GM12878 (cell line): ENCODE results near the gene RAD18. TPM values are rescaled to one million over a fixed set of nuclear protein-coding genes. Genes with fewer than 3 reads are reported as not detected.

Source experiments
- ATAC-seq: fragments of 200-7000 bp; cut with Tn5 transposase; 3 replicates; pipeline ENCODE4 v1.9.1; 2020; ENCODE audit warnings: mild to moderate bottlenecking, moderate library complexity
- BruUV-seq: library from RNA; stranded (reverse); fragments of 400-500 nt; replicated peaks from 2 replicates; lab custom pipeline; 2021; lab: Mats Ljungman, UMichigan
- CTCF ChIA-PET: fragments of 300-600 bp; sonication (Branson Sonifier 250); formaldehyde crosslinking; extraction: SDS; loops from one replicate; lab custom pipeline; 2021; ENCODE audit warnings: inconsistent platforms; lab: Yijun Ruan, JAX
- POLR2A ChIA-PET: fragments of 350-600 bp; formaldehyde crosslinking; extraction: SDS; loops from one replicate; lab custom pipeline; 2021; ENCODE audit warnings: inconsistent platforms; lab: Charles Lee
- RAD21 ChIA-PET: fragments of 300-600 bp; sonication (Branson Sonifier 250); formaldehyde crosslinking; loops from one replicate; lab custom pipeline; 2023; ENCODE audit warnings: antibody characterized with exemption; ENCODE audit not compliant: unreplicated experiment; lab: Charles Lee
- SMC1A ChIA-PET: fragments of 300-600 bp; sonication (Branson Sonifier 250); formaldehyde crosslinking; loops from one replicate; lab custom pipeline; 2023; ENCODE audit not compliant: unreplicated experiment, uncharacterized antibody; lab: Charles Lee
- DNase-seq: peaks from one replicate; pipeline ENCODE4 v3.0.0-alpha.2; 2011; ENCODE audit warnings: low read depth, low spot score
- FAIRE-seq: peaks from 3 replicates; lab custom pipeline; 2011; peaks lifted over from hg19 to GRCh38; lab: Jason Lieb, UNC
- H2AFZ ChIP-seq: 2 replicates; pipeline ENCODE4 v1.6.0; 2011; ENCODE audit warnings: low read depth, low read length, control low read depth; ENCODE audit not compliant: control insufficient read depth
- H3K27ac ChIP-seq: 2 replicates; pipeline ENCODE4 v1.5.1; 2011; ENCODE audit warnings: control low read depth; ENCODE audit not compliant: control insufficient read depth, insufficient read depth
- H3K27me3 ChIP-seq, 2 experiments: replicated peaks in 1 of 2; 2 replicates each; pipeline versions ENCODE4 v1.6.0 to v1.6.1; 2011; ENCODE audit warnings: low read length in 1 of 2; ENCODE audit not compliant: control insufficient read depth in 2 of 2, insufficient read depth in 2 of 2
- H3K36me3 ChIP-seq, 2 experiments: 2 replicates each; pipeline ENCODE4 v1.5.1; 2011; ENCODE audit warnings: low read length in 1 of 2; ENCODE audit not compliant: control insufficient read depth in 2 of 2, insufficient read depth in 2 of 2
- H3K4me1 ChIP-seq: 2 replicates; pipeline ENCODE4 v1.6.1; 2011; ENCODE audit warnings: mild to moderate bottlenecking, low read length, moderate library complexity, mixed read lengths; ENCODE audit not compliant: control insufficient read depth, insufficient read depth
- H3K4me2 ChIP-seq: 2 replicates; pipeline ENCODE4 v1.6.0; 2011; ENCODE audit warnings: control low read depth; ENCODE audit not compliant: control insufficient read depth, insufficient read depth
- H3K4me3 ChIP-seq: fragments of 200-600 bp; sonication (generic); 2 replicates; pipeline ENCODE4 v1.5.1; 2016
- H3K79me2 ChIP-seq: 2 replicates; pipeline ENCODE4 v1.6.0; 2011; ENCODE audit warnings: low read length; ENCODE audit not compliant: control insufficient read depth, insufficient read depth
- H3K9ac ChIP-seq: 2 replicates; pipeline ENCODE4 v1.8.0; 2011; ENCODE audit warnings: low read length, control low read depth, mixed read lengths; ENCODE audit not compliant: control insufficient read depth, insufficient read depth
- H3K9me3 ChIP-seq: replicated peaks from 3 replicates; pipeline ENCODE4 v1.5.1; 2011; ENCODE audit warnings: mild to moderate bottlenecking, low read length; ENCODE audit not compliant: control insufficient read depth, insufficient read depth
- H4K20me1 ChIP-seq: 2 replicates; pipeline ENCODE4 v1.6.0; 2011; ENCODE audit not compliant: control insufficient read depth, insufficient read depth
- FOS ChIP-seq: IDR thresholded peaks from 3 replicates; pipeline ENCODE4 v1.6.1; 2011; ENCODE audit warnings: borderline replicate concordance; ENCODE audit not compliant: insufficient read length; ENCODE audit errors: extremely low read depth
- RELA ChIP-seq: fragments of 450-650 bp; IDR thresholded peaks from 2 replicates; pipeline ENCODE4 v1.8.0; 2014; ENCODE audit warnings: borderline replicate concordance; ENCODE audit not compliant: partially characterized antibody
- SUZ12 ChIP-seq: fragments of 200-600 bp; sonication (generic); IDR thresholded peaks from one replicate; pipeline ENCODE4 v1.6.1; 2018; ENCODE audit warnings: antibody characterized with exemption, mild to moderate bottlenecking; ENCODE audit not compliant: unreplicated experiment
- TAF1 ChIP-seq: IDR thresholded peaks from 2 replicates; pipeline ENCODE4 v1.6.1; 2011; ENCODE audit warnings: mild to moderate bottlenecking, low read depth, low read length, borderline replicate concordance
- TARDBP ChIP-seq: IDR thresholded peaks from 2 replicates; pipeline ENCODE4 v1.6.1; 2016; ENCODE audit warnings: borderline replicate concordance
- TCF3 ChIP-seq: IDR thresholded peaks from 2 replicates; pipeline ENCODE4 v1.6.1; 2012; ENCODE audit warnings: low read depth, mild to moderate bottlenecking, low read length, borderline replicate concordance; ENCODE audit not compliant: insufficient read depth
- TCF7 ChIP-seq: IDR thresholded peaks from 2 replicates; pipeline ENCODE4 v1.6.1; 2014; ENCODE audit warnings: antibody characterized with exemption, borderline replicate concordance
- ZNF274 ChIP-seq: IDR thresholded peaks from one replicate; pipeline ENCODE4 v1.8.0; 2011; ENCODE audit not compliant: insufficient read length, insufficient read depth
- WGBS: methylation state at CpG from one replicate; pipeline ENCODE4 v1.1.6; 2016; ENCODE audit warnings: low lambda C conversion rate; ENCODE audit not compliant: insufficient replicate concordance, insufficient coverage; ENCODE audit errors: missing lambda C conversion rate; 5-methylcytosine and 5-hydroxymethylcytosine counted together
- in situ Hi-C: fragments of 300-500 bp; cut with MboI; formaldehyde crosslinking; loops from 9 replicates; pipeline ENCODE4 v1.14.3; 2018; ENCODE audit warnings: mixed read lengths
- intact Hi-C: fragments of 100-400 bp; cut with micrococcal nuclease; formaldehyde crosslinking; loops from one replicate; pipeline ENCODE4 v1.14.2; 2022; ENCODE audit not compliant: unreplicated experiment
- polyA plus RNA-seq, 11 experiments: library from polyadenylated mRNA; depleted of rRNA in 4 of 11; unstranded in 6 of 11; stranded (reverse) in 5 of 11; fragments of >200 nt; fragmentation: Nextera tagmentation in 4 of 11; fragmentation: Illumina TruSeq in 1 of 11; extraction: Ambion mirVana in 4 of 11; extraction: Trizol in 1 of 11; gene quantifications; 1 replicate in 1 of 11; 2 replicates in 10 of 11; pipeline versions ENCODE4 v1.2.1 to v1.2.3, GENCODE V29; 2011 to 2016; ENCODE audit warnings: inconsistent platforms in 2 of 11, missing spikeins in 2 of 11, low read depth in 1 of 11
- total RNA-seq, 4 experiments: library from RNA; depleted of rRNA in 3 of 4; stranded (reverse); fragments of >200 nt in 3 of 4; fragmentation: Illumina TruSeq in 1 of 4; extraction: Trizol in 1 of 4; gene quantifications; 2 replicates each; pipeline versions ENCODE4 v1.2.1 to v1.2.3, GENCODE V29; 2013 to 2021
- TF ChIP-seq, protein P1 (sequence below): fragments of 150-350 bp; IDR thresholded peaks from 2 replicates; pipeline ENCODE4 v1.6.1; 2014; ENCODE audit warnings: mild to moderate bottlenecking, low read depth, low read length
- TF ChIP-seq, protein P2 (sequence below): IDR thresholded peaks from 2 replicates; pipeline ENCODE4 v1.6.1; 2011; ENCODE audit warnings: mild to moderate bottlenecking, low read depth, low read length, moderate library complexity; ENCODE audit not compliant: insufficient replicate concordance
- TF ChIP-seq, protein P3 (sequence below): fragments of 450-650 bp; IDR thresholded peaks from 2 replicates; pipeline ENCODE4 v1.6.1; 2016; ENCODE audit warnings: mild to moderate bottlenecking
- TF ChIP-seq, protein P4 (sequence below): IDR thresholded peaks from 2 replicates; pipeline ENCODE4 v1.6.1; 2011; ENCODE audit warnings: borderline replicate concordance, low read depth, mild to moderate bottlenecking, moderate library complexity, mixed read lengths, low read length; ENCODE audit not compliant: insufficient read depth; ENCODE audit errors: extremely low read length

Gene RAD18
- total and polyA plus RNA-seq, 10 of the 15 experiments (the other 5 are each of a cell fraction or from before 2014, with no cell fraction given) = 8.7 to 38.6 (median 19.2) TPM

DNA sequence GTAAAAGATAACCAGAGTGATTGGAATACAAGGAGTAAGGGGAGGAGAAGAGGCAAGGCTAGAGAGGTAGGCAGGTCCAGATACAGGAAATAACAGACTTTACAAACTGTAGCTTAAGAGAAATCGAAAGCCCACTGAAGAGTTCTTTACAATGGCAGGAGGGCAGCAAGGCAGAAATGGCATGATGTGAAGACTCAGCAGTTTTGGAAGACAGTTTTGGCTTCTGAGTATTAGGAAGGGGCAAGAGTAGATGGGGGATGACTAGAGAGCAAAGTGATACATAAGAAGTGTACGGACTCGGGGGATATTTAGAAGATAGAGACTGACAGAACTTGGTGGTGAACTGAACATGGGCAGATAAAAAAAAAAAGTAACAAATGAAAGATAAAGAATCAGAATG is 54.1 kb downstream of the RAD18 start:
- Histone ChIP-seq H2AFZ (no peak overlapping the region), H3K4me1 (no peaks in the 10 kb centered on the region), H3K79me2 (no peaks in the 10 kb centered on the region), H3K4me3 (no peak overlapping the region), H3K9ac (no peak overlapping the region), H4K20me1 (no peaks in the 10 kb centered on the region), H3K27me3 (no peaks in the 10 kb centered on the region), H3K9me3 (no peaks in the 10 kb centered on the region), H3K4me2 (no peak overlapping the region), H3K27ac (no peak overlapping the region), H3K36me3 (no peaks in the 10 kb centered on the region; a peak in 2 of 4 replicates)
- in situ Hi-C loops = no loop called here
- intact Hi-C loops = no loop called here
- BruUV-seq = no TSS peak
- 100% methylated on average over 3 of the region's 3 CpGs for WGBS
- ChIA-PET SMC1A (no interaction called here), RAD21 (no interaction called here), POLR2A (no interaction called here), CTCF (no interaction called here)
- TF ChIP-seq TARDBP (no peak), TCF3 (no peak), FOS (no peak), TAF1 (no peak), ZNF274 (no peak), RELA (no peak), TCF7 (no peak), SUZ12 (no peak)
- TF ChIP-seq, protein P1, sequence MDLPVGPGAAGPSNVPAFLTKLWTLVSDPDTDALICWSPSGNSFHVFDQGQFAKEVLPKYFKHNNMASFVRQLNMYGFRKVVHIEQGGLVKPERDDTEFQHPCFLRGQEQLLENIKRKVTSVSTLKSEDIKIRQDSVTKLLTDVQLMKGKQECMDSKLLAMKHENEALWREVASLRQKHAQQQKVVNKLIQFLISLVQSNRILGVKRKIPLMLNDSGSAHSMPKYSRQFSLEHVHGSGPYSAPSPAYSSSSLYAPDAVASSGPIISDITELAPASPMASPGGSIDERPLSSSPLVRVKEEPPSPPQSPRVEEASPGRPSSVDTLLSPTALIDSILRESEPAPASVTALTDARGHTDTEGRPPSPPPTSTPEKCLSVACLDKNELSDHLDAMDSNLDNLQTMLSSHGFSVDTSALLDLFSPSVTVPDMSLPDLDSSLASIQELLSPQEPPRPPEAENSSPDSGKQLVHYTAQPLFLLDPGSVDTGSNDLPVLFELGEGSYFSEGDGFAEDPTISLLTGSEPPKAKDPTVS = no peak
- TF ChIP-seq, protein P2, sequence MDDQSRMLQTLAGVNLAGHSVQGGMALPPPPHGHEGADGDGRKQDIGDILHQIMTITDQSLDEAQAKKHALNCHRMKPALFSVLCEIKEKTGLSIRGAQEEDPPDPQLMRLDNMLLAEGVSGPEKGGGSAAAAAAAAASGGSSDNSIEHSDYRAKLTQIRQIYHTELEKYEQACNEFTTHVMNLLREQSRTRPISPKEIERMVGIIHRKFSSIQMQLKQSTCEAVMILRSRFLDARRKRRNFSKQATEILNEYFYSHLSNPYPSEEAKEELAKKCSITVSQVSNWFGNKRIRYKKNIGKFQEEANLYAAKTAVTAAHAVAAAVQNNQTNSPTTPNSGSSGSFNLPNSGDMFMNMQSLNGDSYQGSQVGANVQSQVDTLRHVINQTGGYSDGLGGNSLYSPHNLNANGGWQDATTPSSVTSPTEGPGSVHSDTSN = no peak
- TF ChIP-seq, protein P3, sequence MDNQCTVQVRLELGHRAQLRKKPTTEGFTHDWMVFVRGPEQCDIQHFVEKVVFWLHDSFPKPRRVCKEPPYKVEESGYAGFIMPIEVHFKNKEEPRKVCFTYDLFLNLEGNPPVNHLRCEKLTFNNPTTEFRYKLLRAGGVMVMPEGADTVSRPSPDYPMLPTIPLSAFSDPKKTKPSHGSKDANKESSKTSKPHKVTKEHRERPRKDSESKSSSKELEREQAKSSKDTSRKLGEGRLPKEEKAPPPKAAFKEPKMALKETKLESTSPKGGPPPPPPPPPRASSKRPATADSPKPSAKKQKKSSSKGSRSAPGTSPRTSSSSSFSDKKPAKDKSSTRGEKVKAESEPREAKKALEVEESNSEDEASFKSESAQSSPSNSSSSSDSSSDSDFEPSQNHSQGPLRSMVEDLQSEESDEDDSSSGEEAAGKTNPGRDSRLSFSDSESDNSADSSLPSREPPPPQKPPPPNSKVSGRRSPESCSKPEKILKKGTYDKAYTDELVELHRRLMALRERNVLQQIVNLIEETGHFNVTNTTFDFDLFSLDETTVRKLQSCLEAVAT = no peak
- TF ChIP-seq, protein P4, sequence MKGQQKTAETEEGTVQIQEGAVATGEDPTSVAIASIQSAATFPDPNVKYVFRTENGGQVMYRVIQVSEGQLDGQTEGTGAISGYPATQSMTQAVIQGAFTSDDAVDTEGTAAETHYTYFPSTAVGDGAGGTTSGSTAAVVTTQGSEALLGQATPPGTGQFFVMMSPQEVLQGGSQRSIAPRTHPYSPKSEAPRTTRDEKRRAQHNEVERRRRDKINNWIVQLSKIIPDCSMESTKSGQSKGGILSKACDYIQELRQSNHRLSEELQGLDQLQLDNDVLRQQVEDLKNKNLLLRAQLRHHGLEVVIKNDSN = no peak
- ATAC-seq (no peak), DNase-seq (no peak), FAIRE-seq (peak; percentile 31)
